Gastroesophageal sphincter (tissue), 4 donors: ENCODE measurements around the gene GLI3. TPM values are rescaled to one million over a fixed set of nuclear protein-coding genes. Genes with fewer than 3 reads are reported as not detected.

Experiments used
- ATAC-seq: fragments of 150-250 bp; one replicate; pipeline ENCODE4 v1.9.1; 2016; ENCODE audit warnings: mild to moderate bottlenecking, moderate library complexity
- H3K27ac ChIP-seq, 4 donors: fragments of 200-600 bp; sonication (generic) in 3 of 4; 1 replicate in 3 of 4; 2 replicates in 1 of 4; pipeline ENCODE4 v1.5.1; 2016 to 2019
- H3K27me3 ChIP-seq: fragments of 200-600 bp; sonication (generic); one replicate; pipeline ENCODE4 v1.5.1; 2019
- H3K36me3 ChIP-seq, 2 donors: fragments of 200-600 bp; sonication (generic); one replicate each; pipeline ENCODE4 v1.5.1; 2019; ENCODE audit warnings: control low read depth in 1 of 2
- H3K4me1 ChIP-seq, 3 donors: fragments of 200-600 bp; sonication (generic); 1 replicate in 2 of 3; 2 replicates in 1 of 3; pipeline ENCODE4 v1.5.1; 2016 to 2019; ENCODE audit warnings: control low read depth in 2 of 3
- H3K4me3 ChIP-seq, 2 donors: fragments of 200-600 bp; sonication (generic); one replicate each; pipeline ENCODE4 v1.5.1; 2019; ENCODE audit warnings: mild to moderate bottlenecking in 1 of 2, moderate library complexity in 1 of 2
- H3K9me3 ChIP-seq, 3 donors: fragments of 200-600 bp; sonication (generic); one replicate each; pipeline ENCODE4 v1.5.1; 2017 to 2019; ENCODE audit warnings: control low read depth in 2 of 3
- EP300 ChIP-seq: sonication (generic); formaldehyde crosslinking; IDR thresholded peaks from one replicate; pipeline ENCODE4 v1.6.1; 2017; ENCODE audit warnings: antibody characterized with exemption, mild to moderate bottlenecking
- POLR2A ChIP-seq, 2 donors: fragments of 450-650 bp; IDR thresholded peaks; one replicate each; pipeline ENCODE4 v1.6.1; 2017; ENCODE audit warnings: antibody characterized with exemption in 2 of 2, mild to moderate bottlenecking in 2 of 2, moderate library complexity in 1 of 2
- POLR2AphosphoS5 ChIP-seq: sonication (generic); formaldehyde crosslinking; IDR thresholded peaks from one replicate; pipeline ENCODE4 v1.6.1; 2017; ENCODE audit warnings: antibody characterized with exemption
- WGBS, 2 donors: methylation state at CpG; one replicate each; pipeline ENCODE4 v1.1.5; 2018; ENCODE audit warnings: low coverage in 1 of 2; 5-methylcytosine and 5-hydroxymethylcytosine counted together
- total RNA-seq, 4 donors: library from RNA; depleted of rRNA; stranded (reverse); fragments of >200 nt; gene quantifications; one replicate each; pipeline ENCODE4 v1.1.0, GENCODE V29; 2016
- TF ChIP-seq, protein P1 (sequence below), 4 experiments: fragments of 200-600 bp in 2 of 4; fragments of 450-650 bp in 2 of 4; sonication (generic) in 1 of 4; IDR thresholded peaks; one replicate each; pipeline ENCODE4 v1.5.1; 2017 to 2019; ENCODE audit warnings: antibody characterized with exemption in 4 of 4, mild to moderate bottlenecking in 2 of 4, moderate library complexity in 2 of 4

GLI3 gene
- total RNA-seq, 4 donors from 2014 or later, result 7.3 to 18.2 (median 12.6) TPM

DNA sequence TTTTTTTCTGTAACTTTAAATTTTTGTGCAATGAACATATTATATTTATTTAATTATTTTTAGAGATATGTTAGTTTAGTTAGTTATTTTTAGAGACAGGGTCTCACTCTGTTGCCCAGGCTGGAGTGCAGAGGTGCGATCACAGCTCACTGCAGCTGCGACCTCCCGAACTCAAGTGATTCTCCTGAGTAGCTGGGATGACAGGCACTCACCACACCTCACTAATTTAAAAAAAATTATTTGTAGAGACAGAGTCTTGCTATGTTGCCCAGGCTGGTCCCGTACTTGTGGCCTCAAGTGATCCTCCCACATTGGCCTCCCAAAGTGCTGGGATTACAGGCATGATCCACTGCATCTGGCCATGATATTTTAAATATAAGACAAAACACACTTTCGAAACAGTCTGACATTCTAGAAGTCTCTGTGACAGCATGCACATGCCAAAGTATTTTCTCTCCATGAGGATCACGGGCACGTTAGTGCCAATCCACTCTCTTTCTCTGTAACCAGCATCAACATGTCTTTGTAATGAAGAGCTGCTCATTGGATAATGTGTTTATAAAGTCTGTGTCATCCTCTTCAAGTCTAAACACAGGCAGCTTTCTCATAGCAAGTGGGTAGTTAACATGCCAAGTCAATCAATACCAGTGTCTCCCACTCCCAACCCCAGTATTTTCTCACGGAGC is 137.4 kb downstream of the GLI3 start:
- 61 to 78% methylated on average over 5 to 8 of the region's 8 CpGs for WGBS, 2 donors
- Histone ChIP-seq H3K36me3 (peaks cover 0 to 12% of the 10 kb centered on the region in 2 donors), H3K9me3 (no peaks in the 10 kb centered on the region), H3K4me1 (peaks cover 3 to 48% (median 16%) of the 10 kb centered on the region in 3 donors), H3K27ac (no peak overlapping the region), H3K27me3 (no peaks in the 10 kb centered on the region), H3K4me3 (no peak overlapping the region)
- TF ChIP-seq, protein P1, sequence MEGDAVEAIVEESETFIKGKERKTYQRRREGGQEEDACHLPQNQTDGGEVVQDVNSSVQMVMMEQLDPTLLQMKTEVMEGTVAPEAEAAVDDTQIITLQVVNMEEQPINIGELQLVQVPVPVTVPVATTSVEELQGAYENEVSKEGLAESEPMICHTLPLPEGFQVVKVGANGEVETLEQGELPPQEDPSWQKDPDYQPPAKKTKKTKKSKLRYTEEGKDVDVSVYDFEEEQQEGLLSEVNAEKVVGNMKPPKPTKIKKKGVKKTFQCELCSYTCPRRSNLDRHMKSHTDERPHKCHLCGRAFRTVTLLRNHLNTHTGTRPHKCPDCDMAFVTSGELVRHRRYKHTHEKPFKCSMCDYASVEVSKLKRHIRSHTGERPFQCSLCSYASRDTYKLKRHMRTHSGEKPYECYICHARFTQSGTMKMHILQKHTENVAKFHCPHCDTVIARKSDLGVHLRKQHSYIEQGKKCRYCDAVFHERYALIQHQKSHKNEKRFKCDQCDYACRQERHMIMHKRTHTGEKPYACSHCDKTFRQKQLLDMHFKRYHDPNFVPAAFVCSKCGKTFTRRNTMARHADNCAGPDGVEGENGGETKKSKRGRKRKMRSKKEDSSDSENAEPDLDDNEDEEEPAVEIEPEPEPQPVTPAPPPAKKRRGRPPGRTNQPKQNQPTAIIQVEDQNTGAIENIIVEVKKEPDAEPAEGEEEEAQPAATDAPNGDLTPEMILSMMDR (IDR thresholded peaks at IDR 0.05), result no peak
- TF ChIP-seq POLR2AphosphoS5 (no peak), EP300 (no peak), POLR2A (IDR thresholded peaks at IDR 0.05) (no peak)
- ATAC-seq, result no peak

DNA sequence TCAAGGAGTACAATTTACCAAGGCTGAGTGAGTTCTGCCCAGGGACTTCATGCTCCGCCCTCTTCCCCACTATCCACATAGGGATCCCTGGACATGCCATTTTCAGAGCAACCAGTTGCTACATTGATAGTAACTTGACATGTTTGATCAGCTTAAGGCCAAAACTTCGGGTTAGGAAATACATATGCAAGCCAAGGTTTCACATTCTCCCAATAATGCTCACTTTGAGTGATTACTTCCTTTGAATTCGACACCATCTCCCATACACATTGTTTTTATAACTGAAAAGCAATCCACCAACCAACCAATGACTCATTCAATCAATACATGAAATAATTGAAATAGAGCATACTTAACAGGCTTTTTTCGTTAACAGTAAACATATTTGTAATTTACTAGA is 137.9 kb downstream of the GLI3 start:
- Histone ChIP-seq H3K27me3 (no peaks in the 10 kb centered on the region), H3K4me1 (peaks cover 3 to 43% (median 16%) of the 10 kb centered on the region in 3 donors), H3K9me3 (no peaks in the 10 kb centered on the region), H3K4me3 (no peak overlapping the region), H3K36me3 (peaks cover 0 to 13% of the 10 kb centered on the region in 2 donors), H3K27ac (no peak overlapping the region)
- no peak for ATAC-seq
- 80 to 84% methylated on average over 3 to 4 of the region's 4 CpGs for WGBS, 2 donors
- TF ChIP-seq POLR2AphosphoS5, result no peak
- no peak for TF ChIP-seq POLR2A (IDR thresholded peaks at IDR 0.05)
- TF ChIP-seq EP300, result no peak
- TF ChIP-seq, protein P1 (IDR thresholded peaks at IDR 0.05), result no peak

DNA sequence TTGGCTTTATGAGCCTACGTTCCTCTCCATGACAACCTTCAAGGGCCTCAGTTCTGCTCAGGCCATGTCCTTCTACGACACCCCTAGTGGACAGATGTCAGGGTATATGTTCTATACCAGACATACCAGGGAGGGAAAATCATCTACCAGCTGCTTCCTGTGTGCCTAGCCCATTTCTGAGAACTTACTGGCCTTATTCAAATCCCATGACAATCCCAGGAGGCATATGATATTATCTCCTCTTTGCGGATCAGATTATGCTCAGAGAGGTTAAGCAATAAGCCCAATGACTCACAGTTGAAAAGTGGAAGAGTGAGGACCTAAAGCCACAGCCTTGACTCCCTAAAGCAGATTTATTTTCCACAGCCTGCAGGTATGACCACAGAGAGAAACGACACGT is 139.3 kb downstream of the GLI3 start:
- H3K27me3 ChIP-seq, result no peaks in the 10 kb centered on the region
- ATAC-seq, result peak; percentile 49
- no peaks in the 10 kb centered on the region for H3K9me3 ChIP-seq
- TF ChIP-seq POLR2AphosphoS5 (no peak), POLR2A (IDR thresholded peaks at IDR 0.05) (no peak), EP300 (no peak)
- TF ChIP-seq, protein P1 (IDR thresholded peaks at IDR 0.05), result no peak
- H3K4me1 ChIP-seq, result peaks cover 3 to 40% (median 16%) of the 10 kb centered on the region in 3 donors
- no peak overlapping the region for H3K4me3 ChIP-seq
- peak overlapping the region; percentile 34 to 72 (median 68) for H3K27ac ChIP-seq
- H3K36me3 ChIP-seq, result peaks cover 0 to 9% of the 10 kb centered on the region in 2 donors
- WGBS, 2 donors, result 56 to 72% methylated on average over 2 to 5 of the region's 5 CpGs

DNA sequence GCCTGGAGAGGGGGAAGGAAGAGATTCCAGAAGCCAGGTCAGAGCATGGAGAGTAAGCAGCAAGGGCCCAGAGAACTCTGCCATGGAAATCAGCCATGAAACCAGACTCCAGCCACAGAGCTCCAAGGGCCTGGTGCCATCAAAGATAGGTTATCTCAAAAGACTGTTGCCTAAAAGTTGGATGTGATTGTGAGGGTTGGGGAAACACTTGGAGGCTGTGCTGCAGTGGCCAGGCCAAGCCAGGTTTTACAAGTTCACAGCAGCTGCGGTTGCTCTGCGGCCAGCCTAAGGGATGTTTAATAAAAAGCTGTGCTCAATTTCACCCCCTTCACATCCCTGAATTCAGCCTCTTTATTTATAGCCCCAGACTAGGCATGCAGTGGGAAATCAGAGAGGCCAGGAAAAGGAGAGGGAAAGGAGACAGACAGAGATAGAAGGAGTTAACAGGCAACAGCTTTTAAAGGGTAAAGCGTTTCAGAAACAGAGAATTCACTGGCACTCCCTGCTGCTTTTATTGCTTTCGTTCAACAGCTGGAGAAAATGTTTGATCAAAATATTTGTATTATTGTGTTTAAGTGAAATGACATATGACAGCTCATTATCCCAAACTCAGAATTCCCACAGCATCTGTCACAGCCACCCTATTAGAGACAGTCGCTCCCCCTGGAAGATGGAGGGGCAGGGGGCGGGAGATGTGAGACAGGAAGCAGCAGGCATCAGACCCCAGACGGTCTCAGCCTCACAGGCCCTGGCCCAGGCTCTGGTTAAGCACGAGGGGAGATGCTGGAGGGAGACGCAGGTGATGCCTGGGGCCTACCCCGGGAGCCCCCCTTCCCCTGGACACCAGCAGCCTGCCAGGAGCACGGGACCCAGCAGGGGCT is 140.1 kb downstream of the GLI3 start:
- no peak for TF ChIP-seq POLR2A (IDR thresholded peaks at IDR 0.05)
- TF ChIP-seq POLR2AphosphoS5, result no peak
- TF ChIP-seq, protein P1 (IDR thresholded peaks at IDR 0.05), result no peak
- no peak for TF ChIP-seq EP300
- peak; percentile 67 for ATAC-seq
- WGBS, 2 donors, result 28 to 38% methylated on average over 4 to 6 of the region's 11 CpGs
- Histone ChIP-seq H3K4me3 (no peak overlapping the region), H3K9me3 (no peaks in the 10 kb centered on the region), H3K4me1 (peaks cover 3 to 48% (median 20%) of the 10 kb centered on the region in 3 donors), H3K36me3 (peaks cover 0 to 4% of the 10 kb centered on the region in 2 donors), H3K27ac (peak overlapping the region; percentile 34 to 72 (median 68)), H3K27me3 (no peaks in the 10 kb centered on the region)
